RPMI7951 (cell line): Measurements from ENCODE around the gene KCNMA1. TPM values are rescaled to one million over a fixed set of nuclear protein-coding genes. Genes with fewer than 3 reads are reported as not detected.

Experiments used
- DNase-seq: peaks from one replicate; pipeline ENCODE4 v3.0.0-alpha.2; 2012; ENCODE audit warnings: low read depth
- total RNA-seq: library from RNA; depleted of rRNA; stranded (reverse); fragments of >200 nt; shearing (Covaris generic); gene quantifications from 2 replicates; pipeline ENCODE4 v1.2.3, GENCODE V29; 2014

Gene KCNMA1
- total RNA-seq, 1 experiment from 2014 or later, result 47.7 TPM

DNA sequence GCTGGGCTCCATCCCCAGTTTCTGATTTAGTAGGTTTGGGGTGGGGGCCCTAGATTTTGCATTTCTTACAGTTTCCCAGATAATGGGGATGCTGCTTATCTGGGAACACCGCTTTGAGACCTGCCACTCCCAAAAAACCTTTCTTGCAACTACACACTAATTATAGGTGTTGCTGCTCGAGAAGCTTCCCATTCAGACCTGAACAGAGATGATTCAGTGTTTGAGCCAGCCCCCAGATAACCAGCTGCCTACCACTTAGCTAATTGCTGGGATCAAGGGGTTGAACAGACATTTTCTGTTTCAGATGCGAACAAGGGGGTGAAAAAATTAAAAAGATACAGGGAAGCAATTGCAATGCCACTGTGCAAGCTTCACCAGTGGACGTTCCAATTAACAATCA is 448.5 kb downstream of the KCNMA1 start:
- DNase-seq, result no peak

DNA sequence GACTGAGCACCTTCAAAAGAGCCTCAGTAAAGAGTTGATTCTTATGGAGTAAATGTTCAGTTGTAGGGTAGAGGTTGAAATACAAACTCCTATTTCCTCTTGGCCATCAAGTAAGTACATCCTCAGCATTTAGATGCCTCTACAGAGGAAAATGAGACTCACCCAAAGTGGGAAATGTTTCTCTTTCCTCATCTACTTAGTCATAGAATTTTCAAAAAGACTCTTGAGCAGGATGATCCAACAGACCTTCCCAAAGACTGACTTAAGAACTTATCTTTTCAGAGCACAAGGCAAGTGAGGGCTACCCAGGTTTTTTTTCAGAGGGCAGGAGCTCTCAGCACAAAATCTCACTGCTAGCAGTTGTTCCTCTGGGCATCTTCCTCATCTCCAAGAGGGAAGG is 449.1 kb downstream of the KCNMA1 start:
- DNase-seq, result peak; percentile 23

DNA sequence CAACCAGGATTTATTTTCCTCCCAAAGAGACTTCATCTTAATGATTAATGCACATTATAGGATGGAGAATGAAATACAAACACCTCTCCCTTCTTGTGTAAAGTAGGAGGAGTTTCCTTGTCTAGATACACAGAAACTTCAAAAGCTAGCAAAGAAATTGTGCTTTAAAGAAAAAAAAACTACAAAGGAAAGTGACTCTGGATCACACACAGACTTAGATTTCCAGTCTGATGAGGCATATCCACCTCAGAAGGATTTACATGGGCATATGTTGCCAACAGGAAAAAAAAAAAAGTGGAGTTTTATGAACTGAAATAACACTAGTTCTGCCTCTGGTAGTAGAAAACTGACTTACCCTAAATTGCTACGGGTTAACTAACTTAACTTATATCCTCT is 449.6 kb downstream of the KCNMA1 start:
- DNase-seq, result peak; percentile 17

DNA sequence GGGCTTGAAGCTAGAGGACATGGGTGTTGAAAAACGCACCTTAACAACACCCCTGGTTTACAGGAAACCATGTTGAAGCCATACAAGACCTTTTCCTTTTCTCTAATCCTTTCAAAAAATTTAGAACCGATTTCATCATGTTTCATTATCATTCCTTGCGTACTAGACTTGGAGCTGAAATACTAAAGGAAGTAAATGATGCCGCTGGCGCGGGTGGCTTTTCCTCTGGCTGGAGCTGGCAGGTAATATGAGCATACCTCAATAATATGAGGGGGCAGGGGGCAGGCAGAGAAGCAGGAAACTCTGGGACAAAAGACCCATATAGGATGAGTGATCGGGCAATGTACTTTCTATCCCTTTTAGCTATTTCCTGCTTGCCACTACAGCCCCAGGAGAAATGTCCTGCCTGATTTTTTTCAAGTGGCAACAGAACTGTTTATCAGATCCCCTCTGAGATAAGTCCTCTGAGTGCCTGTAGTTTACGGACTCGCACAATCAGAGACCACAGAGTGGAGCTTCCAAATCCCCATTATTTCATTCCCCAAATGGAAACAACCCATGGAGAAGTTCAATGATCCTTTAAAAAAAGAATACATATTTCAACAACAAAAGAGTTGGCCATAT is 450.1 kb downstream of the KCNMA1 start:
- DNase-seq, result peak; percentile 49

DNA sequence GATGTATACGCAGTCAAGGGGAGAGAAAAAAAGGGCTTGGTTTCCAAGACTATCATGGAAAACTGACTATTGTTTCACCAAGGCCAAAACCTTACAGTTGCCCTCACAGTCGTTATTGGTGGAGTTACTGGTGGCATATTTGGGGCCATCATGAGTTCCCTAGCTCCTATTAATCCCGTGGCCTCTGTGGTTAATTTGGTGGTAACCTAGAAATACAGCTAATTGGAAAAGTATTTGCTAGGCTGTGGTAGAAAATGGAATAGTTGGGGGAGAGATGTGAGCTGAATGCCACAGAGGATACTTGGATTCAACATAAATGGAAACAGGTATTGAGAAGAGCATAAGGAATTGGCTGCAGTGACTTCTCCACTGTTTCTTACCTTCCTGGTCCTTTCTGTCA is 450.7 kb downstream of the KCNMA1 start:
- peak; percentile 33 for DNase-seq

DNA sequence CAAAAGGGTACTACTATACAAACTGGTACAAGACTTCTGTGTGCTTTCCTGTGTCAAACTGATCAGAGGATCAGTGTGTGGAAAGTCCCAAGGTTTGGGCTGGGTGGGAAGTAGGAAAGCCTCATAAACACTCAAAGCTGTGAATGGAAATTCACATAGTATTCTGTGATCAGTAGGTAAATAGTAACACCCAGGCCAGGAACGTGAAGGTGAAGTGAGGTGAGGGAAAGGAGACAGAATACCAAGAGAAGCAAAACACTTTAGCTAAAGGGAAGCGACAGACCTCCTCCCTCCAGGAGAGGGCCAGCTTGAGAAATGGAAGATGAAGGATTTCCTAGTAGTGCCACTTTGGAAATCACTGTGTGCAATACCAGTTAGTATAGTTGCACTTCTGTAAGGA is 451.9 kb downstream of the KCNMA1 start:
- no peak for DNase-seq

DNA sequence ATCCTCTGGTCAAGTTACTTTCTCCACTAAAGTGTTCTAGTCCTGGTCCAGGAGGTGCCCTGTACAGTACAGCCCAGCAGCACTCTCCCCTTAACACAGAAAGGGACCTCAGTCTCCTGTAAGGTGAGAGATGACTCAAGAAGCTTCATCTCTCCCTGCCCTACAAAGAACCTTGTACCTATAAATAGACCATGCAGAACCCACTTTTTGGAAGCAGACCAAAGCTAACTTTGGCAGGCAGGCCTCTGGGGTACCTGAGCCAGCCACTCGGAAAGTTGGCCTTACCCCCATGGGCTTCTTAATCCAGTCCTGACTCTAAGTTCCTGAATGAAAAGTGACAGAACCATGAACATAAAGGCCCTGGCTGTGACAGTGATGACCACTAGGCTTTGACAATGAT is 454.8 kb downstream of the KCNMA1 start:
- DNase-seq, result no peak

DNA sequence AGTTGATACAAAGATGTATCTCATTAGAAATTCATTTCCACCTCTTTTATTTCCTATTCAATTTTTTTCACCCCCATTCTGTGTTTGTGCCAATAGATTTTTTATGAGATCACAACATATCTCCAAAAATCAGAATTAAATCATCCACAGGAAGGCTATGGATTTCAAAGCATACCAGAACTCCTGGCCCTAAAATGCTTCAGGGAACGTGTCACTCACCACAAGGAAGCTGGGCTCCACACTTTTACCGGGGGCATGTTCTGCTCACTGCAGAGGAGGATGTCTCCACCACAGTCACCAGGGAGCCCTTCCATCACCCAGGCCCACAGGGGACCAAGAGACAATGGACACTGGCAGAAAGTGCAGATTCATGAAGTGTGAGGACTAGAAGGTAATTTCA is 456.8 kb downstream of the KCNMA1 start:
- peak; percentile 61 for DNase-seq

DNA sequence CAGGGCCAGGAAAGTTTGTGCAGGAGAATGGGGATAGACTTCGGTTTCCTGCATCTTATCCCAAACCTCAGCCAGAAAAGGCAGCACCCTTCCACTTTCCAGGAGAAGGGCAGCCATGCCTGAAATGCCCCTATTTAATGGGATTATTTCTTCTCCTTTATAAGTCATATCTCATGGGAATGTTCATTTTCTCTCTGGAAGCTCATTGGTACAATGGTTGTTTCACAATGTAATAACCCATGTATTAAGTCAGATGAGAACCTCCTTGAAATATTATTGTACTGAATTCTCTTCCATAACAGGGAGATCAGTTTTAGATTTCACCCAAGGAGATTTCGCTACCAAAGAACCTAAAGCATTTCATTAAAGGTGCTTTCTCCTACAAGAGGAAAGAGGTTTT is 457.5 kb downstream of the KCNMA1 start:
- DNase-seq, result no peak

DNA sequence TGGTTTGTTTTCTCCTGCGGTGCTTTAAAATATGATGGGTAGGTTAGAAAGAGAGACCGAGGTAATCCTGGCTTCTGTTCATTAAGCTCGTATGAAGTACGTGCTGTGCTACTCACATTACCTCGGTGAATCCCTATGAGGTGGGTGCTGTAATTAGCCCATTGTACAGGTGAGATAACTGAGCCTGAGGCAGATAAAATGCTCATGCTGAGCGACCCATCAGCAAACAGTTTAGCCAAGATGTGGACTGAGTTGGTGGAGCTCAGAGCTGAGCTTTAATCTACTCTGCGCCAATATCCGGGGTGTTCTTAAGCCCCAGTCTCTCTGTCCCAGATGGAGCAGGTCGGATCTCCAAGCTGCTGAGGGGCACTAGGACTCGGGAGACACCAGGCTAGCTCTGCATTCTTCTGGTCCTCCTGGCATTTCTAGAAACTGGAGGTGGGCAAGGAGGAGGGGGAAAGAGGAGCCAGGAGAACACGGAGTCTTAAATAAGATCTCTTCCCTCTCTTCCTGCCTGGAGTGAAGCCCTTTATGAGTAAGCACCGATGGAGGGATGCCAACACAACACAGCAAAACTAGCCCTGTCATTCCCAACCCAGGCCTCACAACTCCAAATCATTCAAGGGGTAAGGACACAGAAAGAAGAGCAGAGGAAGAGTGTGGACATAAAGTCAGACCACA is 458.5 kb downstream of the KCNMA1 start:
- peak; percentile 90 for DNase-seq

DNA sequence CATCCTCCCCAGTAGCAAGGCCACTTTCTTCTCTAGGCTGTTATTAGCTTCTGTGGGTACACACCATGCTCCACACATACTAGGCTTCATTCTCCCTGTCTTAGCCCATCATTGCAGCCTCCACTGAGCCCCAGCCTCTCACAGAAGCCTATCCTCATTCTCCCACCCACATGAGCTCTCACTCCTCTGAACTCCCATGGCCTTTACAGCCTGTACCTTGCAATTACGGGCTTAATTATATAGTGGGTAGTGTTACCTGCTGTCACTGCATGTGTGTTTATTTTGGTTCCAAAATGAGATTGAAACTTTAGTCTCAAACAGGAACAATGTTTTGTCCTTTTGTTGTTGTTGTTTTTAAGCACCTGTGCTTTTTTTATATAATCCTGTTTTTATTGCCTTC is 460.0 kb downstream of the KCNMA1 start:
- no peak for DNase-seq

DNA sequence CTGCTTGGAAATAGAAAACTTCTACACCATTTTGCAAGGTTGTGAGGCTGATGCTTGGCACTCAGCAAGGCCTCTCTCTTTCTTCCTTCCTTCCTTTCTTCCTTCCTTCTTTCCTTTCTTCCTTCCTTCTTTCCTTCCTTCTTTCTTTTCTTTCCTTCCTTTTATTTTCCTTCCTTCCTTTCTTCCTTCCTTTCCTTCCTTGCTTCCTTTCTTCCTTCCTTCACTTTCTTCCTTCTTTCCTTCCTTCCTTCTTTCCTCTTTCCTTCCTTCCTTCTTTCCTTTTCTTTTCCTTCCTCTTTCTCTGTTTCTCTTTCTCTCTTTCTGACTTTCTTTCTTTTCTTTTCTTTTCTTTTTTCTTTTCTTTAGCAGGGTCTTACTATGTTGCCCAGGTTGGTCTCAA is 460.4 kb downstream of the KCNMA1 start:
- DNase-seq, result no peak

DNA sequence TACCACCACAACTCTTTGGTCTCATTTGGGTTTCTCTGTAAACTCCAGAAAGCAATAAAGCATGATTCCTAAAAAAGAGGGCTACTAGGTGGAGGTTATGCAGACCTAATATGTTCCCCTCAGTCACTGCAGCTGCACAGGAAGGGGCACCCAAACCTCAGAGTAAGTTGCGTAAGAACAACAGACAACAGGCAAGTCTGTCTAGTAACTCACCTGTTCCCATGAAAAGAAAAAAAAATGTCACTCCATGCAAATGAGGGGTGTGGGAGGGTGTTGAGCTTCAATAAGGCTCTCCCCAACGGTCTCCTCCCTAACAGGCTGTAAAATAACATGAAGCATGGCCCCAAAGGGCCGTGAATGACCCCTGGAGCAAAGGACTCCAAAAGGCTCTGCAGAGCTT is 461.4 kb downstream of the KCNMA1 start:
- no peak for DNase-seq

DNA sequence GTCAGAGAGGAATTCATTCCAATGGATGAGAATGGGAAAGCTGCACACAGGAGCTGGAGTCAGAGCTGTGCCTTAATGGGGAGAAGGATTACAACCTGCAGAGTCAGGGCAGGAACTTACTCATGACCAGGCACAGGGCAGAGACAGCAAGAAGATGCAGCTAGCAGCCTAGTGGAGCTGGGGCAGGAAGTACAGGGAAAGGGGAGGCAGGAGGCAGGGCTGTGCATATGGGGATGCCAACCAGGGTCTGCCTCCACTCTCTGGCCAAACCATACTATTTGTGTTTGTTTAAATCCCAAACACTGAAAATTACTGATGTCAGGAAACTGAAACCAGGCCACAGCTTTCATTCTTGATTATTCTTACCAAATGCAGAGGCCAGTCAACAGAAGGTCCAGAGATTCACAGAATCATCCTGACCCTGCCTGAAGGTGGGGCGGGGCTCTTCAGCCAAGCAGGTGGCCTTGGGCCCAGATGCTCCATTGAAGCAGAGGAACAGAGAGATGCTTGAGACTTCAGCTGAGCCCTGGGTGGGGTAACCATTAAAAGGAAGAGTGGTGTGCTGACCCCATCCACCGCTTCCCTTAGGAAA is 461.9 kb downstream of the KCNMA1 start:
- no peak for DNase-seq

DNA sequence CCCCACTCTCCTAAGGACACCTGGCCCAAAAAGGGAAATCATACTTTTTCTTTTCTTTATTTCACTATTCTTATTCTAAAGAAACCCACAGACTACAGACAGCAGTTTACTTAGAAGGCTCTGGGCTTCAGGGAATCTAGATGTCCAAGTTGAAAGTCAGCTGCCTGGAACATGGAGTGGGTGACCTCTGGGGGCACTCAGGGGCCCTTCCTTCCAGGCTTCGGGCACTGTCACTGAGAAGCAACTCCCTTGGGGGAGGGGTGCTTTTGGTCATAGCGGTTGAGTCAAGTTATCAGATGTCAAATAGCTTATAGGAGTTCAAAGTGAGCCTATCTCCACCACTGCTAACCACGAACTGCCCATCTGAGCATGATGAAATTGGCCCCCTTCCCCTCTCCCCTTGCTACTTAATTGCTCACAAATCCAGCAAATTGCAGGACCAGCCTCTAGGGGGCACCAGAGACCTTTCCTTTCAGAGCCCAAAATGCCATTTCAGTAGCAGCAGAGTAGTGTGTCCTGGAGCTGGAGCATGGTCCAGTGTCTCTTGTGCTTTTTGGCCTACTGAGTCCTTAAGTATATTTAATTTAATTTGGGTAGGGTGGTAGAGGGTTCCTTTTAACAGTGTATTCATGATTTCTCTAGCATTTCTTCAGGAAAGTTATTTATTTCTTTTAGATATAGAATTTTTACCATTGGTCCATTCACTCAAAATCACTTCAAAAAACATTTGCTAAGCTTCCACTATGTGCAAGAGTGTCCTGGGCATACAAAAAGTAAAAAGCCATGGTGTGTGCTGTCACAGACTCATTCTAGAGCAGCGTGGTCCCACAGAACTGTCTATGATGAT is 463.8 kb downstream of the KCNMA1 start:
- DNase-seq, result peak; percentile 74

DNA sequence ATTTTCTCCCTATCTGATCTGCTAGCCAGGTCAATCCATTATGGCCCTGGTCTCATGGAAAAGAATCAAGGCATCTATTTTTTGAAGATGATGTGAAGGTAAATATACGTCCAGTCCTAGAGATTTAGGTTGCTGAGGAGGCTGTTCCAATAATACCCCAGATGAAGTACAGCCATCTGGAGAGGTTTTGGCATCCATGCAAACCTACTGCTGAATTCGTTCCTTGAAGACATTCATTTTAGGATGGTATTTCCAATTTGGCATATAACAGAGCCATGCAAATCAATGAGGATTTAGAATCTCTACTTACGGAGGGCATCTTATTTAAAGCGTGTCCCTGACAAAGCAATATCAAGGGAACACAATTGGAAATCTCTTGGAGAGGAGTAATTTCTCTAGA is 465.5 kb downstream of the KCNMA1 start:
- DNase-seq, result no peak

DNA sequence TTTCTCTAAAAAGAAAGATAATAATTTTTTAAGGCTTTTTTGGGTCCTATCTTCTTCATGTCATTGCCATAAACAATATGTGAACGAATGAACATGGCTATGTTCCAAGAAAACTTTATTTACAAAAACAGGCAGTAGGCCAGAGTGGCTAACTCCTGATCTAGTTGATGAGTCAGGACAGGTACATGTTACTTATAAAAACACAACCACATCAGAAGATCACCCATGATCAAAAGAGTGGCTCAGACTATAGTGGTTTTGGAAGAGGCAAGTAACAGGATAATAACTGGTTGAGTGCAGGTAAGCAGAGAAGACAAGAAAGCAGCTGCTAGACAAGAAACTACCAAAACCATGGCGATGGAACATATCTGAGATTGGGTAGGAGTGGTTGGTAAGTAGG is 468.7 kb downstream of the KCNMA1 start:
- no peak for DNase-seq

DNA sequence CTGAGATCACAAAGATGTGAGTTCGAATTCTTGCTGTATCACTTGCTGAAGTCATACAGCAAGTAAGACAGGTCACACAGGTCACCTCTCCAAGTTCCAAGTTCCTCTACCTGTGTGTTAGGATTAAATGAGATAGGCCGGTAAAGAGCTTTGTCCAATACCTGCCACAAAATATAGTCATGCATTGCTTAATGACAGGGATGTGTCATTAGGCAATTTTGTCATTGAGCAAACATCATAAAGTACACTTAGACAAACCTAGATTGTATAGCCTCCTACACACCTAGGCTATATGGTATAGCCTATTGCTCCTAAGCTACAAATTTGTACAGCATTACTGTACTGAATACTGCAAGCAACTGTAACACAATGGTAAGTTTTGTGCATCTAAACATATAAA is 469.4 kb downstream of the KCNMA1 start:
- DNase-seq, result no peak

DNA sequence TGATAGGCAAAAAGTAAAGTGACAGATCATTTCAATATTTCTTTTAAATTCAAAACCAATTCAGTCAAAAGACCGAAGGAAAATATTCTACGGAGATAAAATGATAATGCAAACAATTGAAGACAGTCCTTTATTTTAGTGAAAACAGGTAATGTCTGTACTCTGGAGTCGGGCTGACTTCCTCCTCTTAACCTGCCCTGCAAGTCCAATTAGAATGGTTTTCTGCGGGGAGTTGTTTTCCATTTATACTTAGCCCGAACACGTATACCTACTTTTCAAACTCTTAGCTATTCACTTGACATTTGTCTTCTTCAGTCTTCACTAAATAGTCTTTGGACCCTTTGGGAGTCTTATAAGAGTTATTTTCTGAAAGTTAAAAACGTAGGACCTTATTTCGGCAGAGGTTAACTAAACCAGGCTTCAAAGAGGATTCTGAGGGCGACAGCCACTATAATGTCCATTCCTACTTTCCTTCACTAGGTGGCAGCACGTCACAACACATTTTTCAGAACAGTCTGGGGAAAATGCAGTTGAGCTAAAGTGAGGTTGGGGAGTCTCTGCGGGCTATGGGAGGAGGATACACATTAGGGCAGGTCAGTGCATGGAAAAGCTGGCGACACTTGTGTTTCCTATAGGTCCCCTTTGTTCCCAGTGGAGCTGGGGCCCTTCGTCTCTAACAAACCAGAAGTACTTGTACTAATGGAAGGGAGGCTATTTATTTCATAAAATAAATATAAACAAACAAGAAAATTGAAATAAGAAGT is 472.0 kb downstream of the KCNMA1 start:
- peak; percentile 70 for DNase-seq

DNA sequence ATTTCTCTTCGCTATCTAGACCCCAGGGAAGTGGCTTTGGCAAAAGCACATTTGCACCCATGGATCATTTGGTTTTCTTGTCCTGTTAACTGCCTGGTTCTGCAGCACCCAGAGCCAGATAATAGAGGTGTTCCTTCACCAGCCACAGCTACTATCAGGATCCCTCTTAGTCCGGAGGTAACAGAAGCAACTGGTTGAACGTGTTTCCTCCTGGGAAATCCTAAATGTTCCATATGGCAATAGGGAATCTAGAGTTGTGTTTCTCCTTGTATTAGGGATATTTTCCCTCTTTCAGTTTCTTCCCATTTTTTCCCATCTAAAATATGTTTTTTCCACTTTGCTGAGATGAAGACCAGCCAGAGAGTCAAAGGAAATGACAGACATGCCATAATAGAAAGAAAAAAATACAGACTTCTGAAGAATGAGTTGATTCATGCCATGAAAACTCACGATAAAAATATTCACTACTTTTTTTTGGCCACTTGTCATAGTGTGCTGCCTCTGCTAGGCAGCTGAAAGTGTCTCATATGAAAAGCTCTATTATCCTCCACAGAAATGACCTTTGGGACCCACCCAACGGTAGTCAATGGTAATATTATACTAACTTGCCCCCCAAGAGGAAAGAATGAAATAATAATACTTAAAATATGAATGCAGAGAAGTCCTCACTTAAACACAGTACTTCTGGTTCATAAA is 472.8 kb downstream of the KCNMA1 start:
- peak; percentile 57 for DNase-seq

DNA sequence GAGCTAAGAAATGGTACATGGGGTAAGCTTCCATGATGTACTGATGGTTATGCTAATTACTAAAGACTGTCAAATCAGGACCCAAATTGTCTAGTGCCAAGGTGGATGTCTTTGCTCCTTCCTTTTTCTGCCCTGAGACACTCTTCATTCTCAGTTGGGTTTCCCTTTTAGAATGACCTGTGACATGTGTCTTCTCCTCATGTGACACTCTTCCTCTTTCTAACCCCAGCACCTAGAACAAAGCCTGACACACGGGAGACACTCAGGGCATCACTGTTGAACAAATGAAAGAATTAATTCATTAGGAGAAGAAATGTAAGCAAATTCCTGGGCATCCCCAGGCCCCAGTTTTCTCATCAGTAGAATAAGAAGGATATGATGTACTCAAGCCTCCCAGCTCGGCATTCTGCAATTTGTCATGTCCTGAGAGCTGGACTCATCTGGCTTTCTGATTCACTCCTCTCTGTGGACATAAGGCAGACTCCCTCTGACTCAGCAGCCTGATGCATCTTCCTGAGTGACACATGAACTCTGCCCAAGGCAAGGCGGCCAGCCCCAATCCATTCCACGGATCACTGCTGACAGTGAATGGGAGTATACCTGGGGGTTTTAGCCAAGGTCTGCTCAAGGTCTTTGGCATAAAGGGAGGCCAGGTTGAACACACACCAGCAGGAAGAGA is 473.8 kb downstream of the KCNMA1 start:
- DNase-seq, result peak; percentile 95
